Esophagus squamous epithelium (tissue), 5 donors: ENCODE measurements around the gene VASH1. TPM values are rescaled to one million over a fixed set of nuclear protein-coding genes. Genes with fewer than 3 reads are reported as not detected.

Experiments used
- DNase-seq: peaks from one replicate; lab custom pipeline; 2025; lab: John Stamatoyannopoulos, UW
- H3K27ac ChIP-seq, 4 donors: fragments of 200-600 bp; sonication (generic); one replicate each; pipeline ENCODE4 v1.5.1; 2016 to 2019; ENCODE audit warnings: mild to moderate bottlenecking in 1 of 4
- H3K27me3 ChIP-seq, 4 donors: fragments of 200-600 bp; sonication (generic); 1 replicate in 3 of 4; 2 replicates in 1 of 4; pipeline versions ENCODE4 v1.5.1 to v1.6.0; 2017 to 2021; ENCODE audit warnings: antibody characterized with exemption in 1 of 4
- H3K36me3 ChIP-seq, 3 donors: fragments of 200-600 bp; sonication (generic); one replicate each; pipeline ENCODE4 v1.5.1; 2016 to 2019
- H3K4me1 ChIP-seq, 3 donors: fragments of 200-600 bp; sonication (generic); one replicate each; pipeline ENCODE4 v1.5.1; 2017 to 2019
- H3K4me3 ChIP-seq, 4 donors: fragments of 200-600 bp; sonication (generic); 1 replicate in 3 of 4; 2 replicates in 1 of 4; pipeline ENCODE4 v1.5.1; 2016 to 2019; ENCODE audit warnings: mild to moderate bottlenecking in 2 of 4, moderate library complexity in 1 of 4
- H3K9me3 ChIP-seq, 3 donors: fragments of 200-600 bp; sonication (generic); one replicate each; pipeline ENCODE4 v1.5.1; 2016 to 2019
- CTCF ChIP-seq, 6 experiments: fragments of 450-650 bp in 4 of 6; fragments of 200-600 bp in 2 of 6; sonication (generic) in 2 of 6; IDR thresholded peaks; one replicate each; pipeline ENCODE4 v1.5.1; 2016 to 2019; ENCODE audit warnings: antibody characterized with exemption in 6 of 6, mild to moderate bottlenecking in 4 of 6, moderate library complexity in 4 of 6
- POLR2A ChIP-seq, 4 donors: fragments of 450-650 bp; IDR thresholded peaks; one replicate each; pipeline ENCODE4 v1.6.1; 2017; ENCODE audit warnings: antibody characterized with exemption in 4 of 4, mild to moderate bottlenecking in 4 of 4, moderate library complexity in 3 of 4
- WGBS, 2 donors: methylation state at CpG; one replicate each; pipeline ENCODE4 v1.1.5; 2018; 5-methylcytosine and 5-hydroxymethylcytosine counted together
- intact Hi-C: fragments of 100-400 bp; cut with DNase I; formaldehyde crosslinking; loops from one replicate; pipeline ENCODE4 v1.15.0; 2022
- total RNA-seq, 4 donors: library from RNA; depleted of rRNA; stranded (reverse); fragments of >200 nt; gene quantifications; one replicate each; pipeline ENCODE4 v1.1.0, GENCODE V29; 2016
- donor health status: DM: yes; HTN: yes; CAD: no.

VASH1 gene
- total RNA-seq, 4 donors from 2014 or later: 1.3 to 5.7 (median 3.0) TPM

GRCh38 chr14:76808011-76808410 is 46.7 kb downstream of the VASH1 start:
- no peak for DNase-seq
- no peak overlapping the region for H3K4me3 ChIP-seq
- TF ChIP-seq CTCF (IDR thresholded peaks at IDR 0.05): no peak
- no peak overlapping the region for H3K27ac ChIP-seq
- H3K27me3 ChIP-seq: no peaks in the 10 kb centered on the region
- no peaks in the 10 kb centered on the region for H3K9me3 ChIP-seq
- peaks cover 12 to 64% (median 17%) of the 10 kb centered on the region in 3 donors for H3K36me3 ChIP-seq
- H3K4me1 ChIP-seq: peaks cover 5 to 27% (median 13%) of the 10 kb centered on the region in 3 donors
- intact Hi-C loops: no loop called here
- 63 to 82% methylated on average over 1 of the region's 1 CpG for WGBS, 2 donors

- Histone ChIP-seq H3K27me3 (no peaks in the 10 kb centered on the region), H3K4me1 (peaks cover 5 to 32% (median 16%) of the 10 kb centered on the region in 3 donors), H3K27ac (no peak overlapping the region), H3K36me3 (peaks cover 12 to 54% (median 16%) of the 10 kb centered on the region in 3 donors), H3K9me3 (no peaks in the 10 kb centered on the region), H3K4me3 (no peak overlapping the region)
- no peak for DNase-seq
- intact Hi-C loops: no loop called here
- 92 to 100% methylated on average over 2 of the region's 4 CpGs for WGBS, 2 donors
- no peak for TF ChIP-seq POLR2A (IDR thresholded peaks at IDR 0.05)
- no peak for TF ChIP-seq CTCF (IDR thresholded peaks at IDR 0.05)
Observed at GRCh38 chr14:76808990-76809389, 47.7 kb downstream of the VASH1 start.

GRCh38 chr14:76810525-76810924 is 49.3 kb downstream of the VASH1 start:
- peak overlapping the region in 2 of 4 donors; percentile 83 to 91 for H3K27ac ChIP-seq
- intact Hi-C loops: no loop called here
- H3K4me3 ChIP-seq: peak overlapping the region in 2 of 4 donors; percentile 81 to 82
- peaks cover 10 to 38% (median 12%) of the 10 kb centered on the region in 3 donors for H3K36me3 ChIP-seq
- WGBS, 2 donors: 30% methylated on average over 3 of the region's 3 CpGs
- TF ChIP-seq CTCF (IDR thresholded peaks at IDR 0.05) (no peak), POLR2A (IDR thresholded peaks at IDR 0.05) (no peak)
- no peaks in the 10 kb centered on the region for H3K27me3 ChIP-seq
- peaks cover 5 to 32% (median 16%) of the 10 kb centered on the region in 3 donors for H3K4me1 ChIP-seq
- H3K9me3 ChIP-seq: no peaks in the 10 kb centered on the region
- no peak for DNase-seq

- Histone ChIP-seq H3K9me3 (no peaks in the 10 kb centered on the region), H3K4me1 (peaks cover 5 to 32% (median 16%) of the 10 kb centered on the region in 3 donors), H3K4me3 (peak overlapping the region; percentile 2 to 82 (median 74)), H3K27me3 (no peaks in the 10 kb centered on the region), H3K36me3 (peaks cover 10 to 34% (median 12%) of the 10 kb centered on the region in 3 donors), H3K27ac (peak overlapping the region in 2 of 4 donors; percentile 83 to 91)
- WGBS, 2 donors: 5 to 8% methylated on average over 9 of the region's 9 CpGs
- intact Hi-C loops: no loop called here
- no peak for DNase-seq
- no peak for TF ChIP-seq POLR2A (IDR thresholded peaks at IDR 0.05)
- TF ChIP-seq CTCF (IDR thresholded peaks at IDR 0.05): peak in 3 of 6 experiments; percentile 6 to 38 (median 37)
Observed at GRCh38 chr14:76810953-76811400, 49.7 kb downstream of the VASH1 start.

- H3K27ac ChIP-seq: peak overlapping the region in 3 of 4 donors; percentile 83 to 91 (median 83)
- no peaks in the 10 kb centered on the region for H3K27me3 ChIP-seq
- no peaks in the 10 kb centered on the region for H3K9me3 ChIP-seq
- intact Hi-C loops: no loop called here
- DNase-seq: no peak
- peaks cover 5 to 32% (median 16%) of the 10 kb centered on the region in 3 donors for H3K4me1 ChIP-seq
- peaks cover 5 to 28% (median 9%) of the 10 kb centered on the region in 3 donors for H3K36me3 ChIP-seq
- no peak for TF ChIP-seq POLR2A (IDR thresholded peaks at IDR 0.05)
- TF ChIP-seq CTCF (IDR thresholded peaks at IDR 0.05): no peak
- WGBS, 2 donors: 48 to 50% methylated on average over 4 of the region's 4 CpGs
- peak overlapping the region; percentile 66 to 82 (median 74) for H3K4me3 ChIP-seq
Observed at GRCh38 chr14:76811561-76811960, 50.3 kb downstream of the VASH1 start.
